ENCODE measurements around the gene IRGM. TPM values are rescaled to one million over a fixed set of nuclear protein-coding genes. Genes with fewer than 3 reads are reported as not detected.
"Not testable (repeated sequence)": the region's sequence is repeated elsewhere in the genome, so short reads cannot be mapped to it uniquely, and the experiment has no call there.

The IRGM gene
- total RNA-seq, 1 donor, result not detected

- no peak overlapping the region for H3K4me3 ChIP-seq (ENCODE audit: insufficient read depth, low read length)
- H3K4me2 ChIP-seq (ENCODE audit: insufficient read depth, low read length), result no peak overlapping the region
- no peaks in the 10 kb centered on the region for H3K79me2 ChIP-seq (ENCODE audit: insufficient read depth, low read length)
- H3K36me3 ChIP-seq (ENCODE audit: insufficient read depth, low read length), result no peaks in the 10 kb centered on the region
- H3K9me3 ChIP-seq (ENCODE audit: low read depth, low read length), result no peaks in the 10 kb centered on the region
- no peak for TF ChIP-seq CTCF (IDR thresholded peaks at IDR 0.05; ENCODE audit: extremely low read depth, low read depth, low read length)
- DNase-seq (ENCODE audit: insufficient read length, low spot score, missing footprints), result no peak
- H4K20me1 ChIP-seq (ENCODE audit: insufficient read depth, low read length), result no peaks in the 10 kb centered on the region
- H3K27ac ChIP-seq (ENCODE audit: low read depth, low read length), result no peak overlapping the region
- no peaks in the 10 kb centered on the region for H3K27me3 ChIP-seq (ENCODE audit: insufficient read depth, low read length)
- H3K4me1 ChIP-seq (ENCODE audit: insufficient read depth, low read length), result no peaks in the 10 kb centered on the region
- no peak overlapping the region for H2AFZ ChIP-seq (ENCODE audit: low read length)
These were observed 37.0 kb upstream of the IRGM start for GRCh38 chr5:150809363-150809762.

GRCh38 chr5:150815010-150815409 is 31.3 kb upstream of the IRGM start:
- Histone ChIP-seq H3K27ac (ENCODE audit: low read depth, low read length) (no peak overlapping the region), H2AFZ (ENCODE audit: low read length) (no peak overlapping the region), H3K4me3 (ENCODE audit: insufficient read depth, low read length) (no peak overlapping the region), H3K27me3 (ENCODE audit: insufficient read depth, low read length) (no peaks in the 10 kb centered on the region), H3K79me2 (ENCODE audit: insufficient read depth, low read length) (no peaks in the 10 kb centered on the region), H3K36me3 (ENCODE audit: insufficient read depth, low read length) (no peaks in the 10 kb centered on the region), H3K9me3 (ENCODE audit: low read depth, low read length) (peaks cover 2% of the 10 kb centered on the region), H3K4me2 (ENCODE audit: insufficient read depth, low read length) (no peak overlapping the region), H4K20me1 (ENCODE audit: insufficient read depth, low read length) (no peaks in the 10 kb centered on the region), H3K4me1 (ENCODE audit: insufficient read depth, low read length) (no peaks in the 10 kb centered on the region)
- DNase-seq (ENCODE audit: insufficient read length, low spot score, missing footprints), result no peak
- no peak for TF ChIP-seq CTCF (IDR thresholded peaks at IDR 0.05; ENCODE audit: extremely low read depth, low read depth, low read length)

GRCh38 chr5:150816946-150817345 is 29.4 kb upstream of the IRGM start:
- Histone ChIP-seq H3K79me2 (ENCODE audit: insufficient read depth, low read length) (no peaks in the 10 kb centered on the region), H3K4me1 (ENCODE audit: insufficient read depth, low read length) (no peaks in the 10 kb centered on the region), H3K27me3 (ENCODE audit: insufficient read depth, low read length) (no peaks in the 10 kb centered on the region), H3K4me3 (ENCODE audit: insufficient read depth, low read length) (no peak overlapping the region), H3K9me3 (ENCODE audit: low read depth, low read length) (peaks cover 2% of the 10 kb centered on the region), H2AFZ (ENCODE audit: low read length) (no peak overlapping the region), H4K20me1 (ENCODE audit: insufficient read depth, low read length) (no peaks in the 10 kb centered on the region), H3K27ac (ENCODE audit: low read depth, low read length) (no peak overlapping the region), H3K4me2 (ENCODE audit: insufficient read depth, low read length) (no peak overlapping the region), H3K36me3 (ENCODE audit: insufficient read depth, low read length) (no peaks in the 10 kb centered on the region)
- no peak for DNase-seq (ENCODE audit: insufficient read length, low spot score, missing footprints)
- no peak for TF ChIP-seq CTCF (IDR thresholded peaks at IDR 0.05; ENCODE audit: extremely low read depth, low read depth, low read length)

GRCh38 chr5:150829744-150830143 is 16.6 kb upstream of the IRGM start:
- H3K79me2 ChIP-seq (ENCODE audit: insufficient read depth, low read length), result no peaks in the 10 kb centered on the region
- no peaks in the 10 kb centered on the region for H3K27me3 ChIP-seq (ENCODE audit: insufficient read depth, low read length)
- no peak overlapping the region for H2AFZ ChIP-seq (ENCODE audit: low read length)
- H3K4me1 ChIP-seq (ENCODE audit: insufficient read depth, low read length), result no peaks in the 10 kb centered on the region
- no peak for TF ChIP-seq CTCF (IDR thresholded peaks at IDR 0.05; ENCODE audit: extremely low read depth, low read depth, low read length)
- no peaks in the 10 kb centered on the region for H4K20me1 ChIP-seq (ENCODE audit: insufficient read depth, low read length)
- no peak overlapping the region for H3K4me3 ChIP-seq (ENCODE audit: insufficient read depth, low read length)
- peaks cover 4% of the 10 kb centered on the region for H3K9me3 ChIP-seq (ENCODE audit: low read depth, low read length)
- no peak overlapping the region for H3K4me2 ChIP-seq (ENCODE audit: insufficient read depth, low read length)
- no peaks in the 10 kb centered on the region for H3K36me3 ChIP-seq (ENCODE audit: insufficient read depth, low read length)
- no peak overlapping the region for H3K27ac ChIP-seq (ENCODE audit: low read depth, low read length)
- no peak for DNase-seq (ENCODE audit: insufficient read length, low spot score, missing footprints)

- not testable (repeated sequence) for H3K4me1 ChIP-seq (ENCODE audit: insufficient read depth, low read length); H3K4me2 ChIP-seq (ENCODE audit: insufficient read depth, low read length); DNase-seq (ENCODE audit: insufficient read length, low spot score, missing footprints)
These were observed 14.5 kb upstream of the IRGM start for GRCh38 chr5:150831821-150832220.

More at GRCh38 chr5:150831821-150832220, 14.5 kb upstream of the IRGM start:
- H3K27me3 ChIP-seq (ENCODE audit: insufficient read depth, low read length); H3K4me3 ChIP-seq (ENCODE audit: insufficient read depth, low read length); H2AFZ ChIP-seq (ENCODE audit: low read length); H3K9me3 ChIP-seq (ENCODE audit: low read depth, low read length); H3K79me2 ChIP-seq (ENCODE audit: insufficient read depth, low read length); H3K36me3 ChIP-seq (ENCODE audit: insufficient read depth, low read length); H3K27ac ChIP-seq (ENCODE audit: low read depth, low read length); H4K20me1 ChIP-seq (ENCODE audit: insufficient read depth, low read length): not testable (repeated sequence)
